ENCODE data around the gene DIAPH2.

DNA sequence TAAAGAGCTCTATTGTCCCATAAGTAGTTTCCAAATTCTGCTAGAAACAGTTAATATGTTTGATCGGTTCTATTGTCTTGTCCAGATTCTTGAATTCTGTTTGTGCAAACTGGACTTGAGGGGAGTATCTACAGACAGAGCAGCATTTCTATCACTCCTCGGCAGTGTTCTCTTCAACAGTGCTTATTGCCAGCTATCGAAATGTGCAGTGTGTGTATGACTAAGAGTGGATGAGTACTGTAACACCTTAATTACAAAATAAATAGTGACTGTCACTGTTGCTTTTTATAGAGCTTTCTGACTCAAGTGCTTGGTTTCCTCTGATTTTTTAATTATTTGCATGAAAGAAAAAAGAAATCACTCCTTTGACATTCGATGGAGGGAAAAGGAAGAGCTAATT, 473.6 kb downstream of the DIAPH2 start:
- no peak for TF ChIP-seq GATA3 (IDR thresholded peaks at IDR 0.05; ENCODE audit: low read depth, low read length)
- TF ChIP-seq GATA2 (IDR thresholded peaks at IDR 0.05; ENCODE audit: low read depth, low read length), result no peak

Data from SH-SY5Y (cell line).